ENCODE data around the gene RP9. TPM values are rescaled to one million over a fixed set of nuclear protein-coding genes. Genes with fewer than 3 reads are reported as not detected.

Gene RP9
- total and polyA plus RNA-seq, 2 of the 4 experiments (the other 2 are of a cell fraction), result 9.5 to 18.1 TPM

GRCh38 chr7:33076737-33077136, 32.5 kb downstream of the RP9 start:
- no TSS peak for BruUV-seq (replicated peaks)
- dilution Hi-C loops (cut with HindIII; ENCODE audit: low sequenced_read_pairs, unreplicated experiment) (no loop called here), intact Hi-C loops (cut with micrococcal nuclease) (no loop called here), in situ Hi-C loops (cut with MboI; ENCODE audit: low sequenced_read_pairs) (no loop called here)
- no peak overlapping the region for H3K18ac ChIP-seq (ENCODE audit: low read depth, low read length)
- H3K9ac ChIP-seq (ENCODE audit: low read depth, low read length), result no peak overlapping the region
- H3K4me2 ChIP-seq (ENCODE audit: low read depth, low read length), result no peak overlapping the region
- H3K9me3 ChIP-seq (ENCODE audit: control insufficient read depth, insufficient read depth, low read length), result no peaks in the 10 kb centered on the region
- peaks cover 8% of the 10 kb centered on the region for H3K4me1 ChIP-seq (ENCODE audit: control insufficient read depth, insufficient read depth, low read length)
- no peak overlapping the region for H3K14ac ChIP-seq (replicated peaks; ENCODE audit: low read depth, low read length)
- no peaks in the 10 kb centered on the region for H4K20me1 ChIP-seq (ENCODE audit: insufficient read depth, low read length)
- no peaks in the 10 kb centered on the region; the same call in none of the 2 replicates for H3K27me3 ChIP-seq (ENCODE audit: control insufficient read depth, insufficient read depth, low read length)
- no peak for TF ChIP-seq RFX5 (IDR thresholded peaks at IDR 0.05; ENCODE audit: low read depth, low read length)
- TF ChIP-seq FOS (IDR thresholded peaks at IDR 0.05; ENCODE audit: low read depth, low read length), result no peak
- TF ChIP-seq BHLHE40 (IDR thresholded peaks at IDR 0.05; ENCODE audit: low read depth, low read length), result no peak
- TF ChIP-seq MAZ (IDR thresholded peaks at IDR 0.05; ENCODE audit: borderline replicate concordance, low read depth, low read length), result no peak
- no peak for TF ChIP-seq CEBPB (IDR thresholded peaks at IDR 0.05; ENCODE audit: low read depth, low read length)
- no peak for TF ChIP-seq MXI1 (IDR thresholded peaks at IDR 0.05; ENCODE audit: borderline replicate concordance, low read depth, low read length)
- no peak for TF ChIP-seq USF2 (IDR thresholded peaks at IDR 0.05; ENCODE audit: low read depth, low read length)
- no peak for TF ChIP-seq NFE2L2 (IDR thresholded peaks at IDR 0.05; ENCODE audit: low read depth, low read length)
- no peak for TF ChIP-seq MAFK (IDR thresholded peaks at IDR 0.05; ENCODE audit: low read depth, low read length)
- TF ChIP-seq RAD21 (IDR thresholded peaks at IDR 0.05; ENCODE audit: low read length), result no peak
- TF ChIP-seq CHD1 (IDR thresholded peaks at IDR 0.05; ENCODE audit: low read depth, low read length), result no peak
- no peak for TF ChIP-seq POLR2A (IDR thresholded peaks at IDR 0.05; ENCODE audit: low read depth, low read length)
- TF ChIP-seq, protein P1, sequence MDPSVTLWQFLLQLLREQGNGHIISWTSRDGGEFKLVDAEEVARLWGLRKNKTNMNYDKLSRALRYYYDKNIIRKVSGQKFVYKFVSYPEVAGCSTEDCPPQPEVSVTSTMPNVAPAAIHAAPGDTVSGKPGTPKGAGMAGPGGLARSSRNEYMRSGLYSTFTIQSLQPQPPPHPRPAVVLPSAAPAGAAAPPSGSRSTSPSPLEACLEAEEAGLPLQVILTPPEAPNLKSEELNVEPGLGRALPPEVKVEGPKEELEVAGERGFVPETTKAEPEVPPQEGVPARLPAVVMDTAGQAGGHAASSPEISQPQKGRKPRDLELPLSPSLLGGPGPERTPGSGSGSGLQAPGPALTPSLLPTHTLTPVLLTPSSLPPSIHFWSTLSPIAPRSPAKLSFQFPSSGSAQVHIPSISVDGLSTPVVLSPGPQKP (IDR thresholded peaks at IDR 0.05; ENCODE audit: borderline replicate concordance, low read depth, low read length), result no peak
- TF ChIP-seq SMC3 (IDR thresholded peaks at IDR 0.05; ENCODE audit: low read depth, low read length), result no peak
- TF ChIP-seq, protein P2, sequence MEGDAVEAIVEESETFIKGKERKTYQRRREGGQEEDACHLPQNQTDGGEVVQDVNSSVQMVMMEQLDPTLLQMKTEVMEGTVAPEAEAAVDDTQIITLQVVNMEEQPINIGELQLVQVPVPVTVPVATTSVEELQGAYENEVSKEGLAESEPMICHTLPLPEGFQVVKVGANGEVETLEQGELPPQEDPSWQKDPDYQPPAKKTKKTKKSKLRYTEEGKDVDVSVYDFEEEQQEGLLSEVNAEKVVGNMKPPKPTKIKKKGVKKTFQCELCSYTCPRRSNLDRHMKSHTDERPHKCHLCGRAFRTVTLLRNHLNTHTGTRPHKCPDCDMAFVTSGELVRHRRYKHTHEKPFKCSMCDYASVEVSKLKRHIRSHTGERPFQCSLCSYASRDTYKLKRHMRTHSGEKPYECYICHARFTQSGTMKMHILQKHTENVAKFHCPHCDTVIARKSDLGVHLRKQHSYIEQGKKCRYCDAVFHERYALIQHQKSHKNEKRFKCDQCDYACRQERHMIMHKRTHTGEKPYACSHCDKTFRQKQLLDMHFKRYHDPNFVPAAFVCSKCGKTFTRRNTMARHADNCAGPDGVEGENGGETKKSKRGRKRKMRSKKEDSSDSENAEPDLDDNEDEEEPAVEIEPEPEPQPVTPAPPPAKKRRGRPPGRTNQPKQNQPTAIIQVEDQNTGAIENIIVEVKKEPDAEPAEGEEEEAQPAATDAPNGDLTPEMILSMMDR (conservative IDR thresholded peaks at IDR 0.05; ENCODE audit: low read depth, low read length), result no peak
- no peak overlapping the region for H2AFZ ChIP-seq (replicated peaks; ENCODE audit: low read length, poor library complexity)
- H4K91ac ChIP-seq (ENCODE audit: insufficient read depth, low read depth, low read length), result no peak overlapping the region
- ChIA-PET CTCF (no interaction called here), POLR2A (ENCODE audit: unreplicated experiment) (no interaction called here)
- no peak overlapping the region for H2BK120ac ChIP-seq (ENCODE audit: low read depth, low read length)
- H4K8ac ChIP-seq (ENCODE audit: low read depth in 2 of 2, low read length in 2 of 2), result no peak overlapping the region
- H3K56ac ChIP-seq (ENCODE audit: extremely low read depth, insufficient read depth, low read length), result no peak overlapping the region
- H2BK15ac ChIP-seq (ENCODE audit: low read depth, low read length), result no peak overlapping the region
- H2AK9ac ChIP-seq (replicated peaks; ENCODE audit: low read depth, low read length, poor library complexity), result no peak overlapping the region
- H2AK5ac ChIP-seq (ENCODE audit: low read depth, low read length), result no peak overlapping the region
- no peaks in the 10 kb centered on the region for H3K79me1 ChIP-seq (ENCODE audit: low read depth in 1 of 2, low read length in 2 of 2)
- ATAC-seq (ENCODE audit: low read depth) (no peak), DNase-seq (no peak)
- no peak overlapping the region for H4K5ac ChIP-seq (ENCODE audit: low read depth, low read length)
- no peak overlapping the region for H2BK5ac ChIP-seq (ENCODE audit: low read depth, low read length, poor library complexity, severe bottlenecking)
- H3K4me3 ChIP-seq (ENCODE audit: insufficient read depth, low read depth, low read length), result no peak overlapping the region
- no peak overlapping the region for H3K23ac ChIP-seq (ENCODE audit: low read depth, low read length)
- H3K27ac ChIP-seq (ENCODE audit: insufficient read depth, low read length), result no peak overlapping the region
- H3K9me1 ChIP-seq (ENCODE audit: insufficient read depth, low read length), result peaks cover 6% of the 10 kb centered on the region; the same call in 1 of the 2 replicates
- WGBS, 2 experiments (ENCODE audit: extremely low coverage in 2 of 2, insufficient read length in 1 of 2), result no CpG with 5 or more reads among the region's 3 CpGs
- H3K4ac ChIP-seq (ENCODE audit: low read depth, low read length), result no peak overlapping the region
- H2BK20ac ChIP-seq (ENCODE audit: low read depth, low read length), result no peak overlapping the region
- no peaks in the 10 kb centered on the region for H3K36me3 ChIP-seq (ENCODE audit: control insufficient read depth, insufficient read depth, low read length)
